NCI-H345 treated with DMSO at 0.1 percent for 48 hours (cell line): ENCODE measurements around the gene ABCF3.

Experiments
- DNase-seq: peaks from one replicate; lab custom pipeline; 2025; ENCODE audit not compliant: unreplicated experiment; lab: John Stamatoyannopoulos, UW

The ABCF3 gene

GRCh38 chr3:184230081-184230602 is 44.1 kb downstream of the ABCF3 start:
- DNase-seq = peak; percentile 51

DNA sequence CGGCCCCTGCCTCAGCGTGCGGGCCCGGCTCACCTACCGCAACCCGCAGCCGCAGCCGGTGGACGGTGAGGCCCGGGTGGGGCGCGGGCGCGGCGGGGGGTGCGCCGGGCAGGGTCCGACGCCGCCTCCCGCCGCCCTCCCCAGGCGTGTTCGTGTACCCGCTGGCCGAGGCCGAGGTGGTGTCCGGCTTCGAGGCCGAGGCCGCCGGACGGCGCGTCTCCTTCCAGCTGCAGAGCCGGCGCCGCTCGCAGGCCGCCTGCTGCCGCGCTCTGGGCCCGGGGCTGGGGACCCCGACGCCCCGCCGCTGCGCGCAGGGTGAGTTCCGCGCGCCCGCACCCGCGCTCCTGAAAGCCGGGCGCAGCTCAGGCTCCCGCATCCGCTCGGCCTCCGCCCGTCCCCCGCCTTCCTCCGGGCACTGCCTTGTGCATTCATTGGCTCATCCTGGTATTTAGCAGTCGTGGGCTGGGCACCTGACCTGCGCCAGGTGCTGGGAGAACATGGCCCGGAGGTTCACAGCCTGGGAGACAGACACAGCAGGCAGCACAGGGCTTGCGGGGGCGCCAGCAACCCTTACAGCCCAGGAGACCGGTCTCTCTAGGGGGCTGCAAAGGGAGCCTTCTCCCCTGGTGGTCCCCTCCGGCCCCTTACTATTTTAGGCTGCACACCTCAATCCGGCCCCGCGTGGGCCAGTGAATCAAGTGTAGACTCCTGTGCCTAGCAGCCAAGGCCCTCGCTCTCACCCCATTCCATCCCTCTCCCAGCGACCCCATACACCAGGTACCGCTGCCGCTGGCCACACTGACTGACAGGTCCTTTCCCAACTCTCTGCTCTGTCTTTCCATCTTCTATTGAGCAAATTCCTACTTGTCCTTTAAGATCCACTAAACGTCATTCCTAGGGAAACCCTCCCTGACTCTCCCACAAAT is 44.9 kb downstream of the ABCF3 start:
- no peak for DNase-seq

DNA sequence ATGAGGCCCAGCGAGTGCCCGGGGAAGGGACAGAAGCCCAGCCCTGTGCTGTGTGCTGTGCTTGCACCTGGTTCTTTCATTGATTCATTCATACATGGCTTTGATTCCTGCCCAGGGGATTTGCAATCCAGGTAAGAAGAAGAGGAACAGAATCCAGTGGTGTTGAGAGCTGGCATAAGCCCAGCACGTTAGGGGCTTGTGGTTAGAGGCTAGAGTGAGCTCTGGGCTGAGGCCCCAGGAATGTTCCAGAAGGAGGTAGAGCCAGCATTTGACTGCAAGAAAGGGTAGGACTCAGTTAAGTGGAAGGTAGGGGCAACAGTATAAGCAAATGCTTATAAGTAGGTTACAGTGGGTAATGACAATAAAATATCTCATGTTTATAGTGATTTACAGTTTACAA is 45.7 kb downstream of the ABCF3 start:
- DNase-seq = no peak

DNA sequence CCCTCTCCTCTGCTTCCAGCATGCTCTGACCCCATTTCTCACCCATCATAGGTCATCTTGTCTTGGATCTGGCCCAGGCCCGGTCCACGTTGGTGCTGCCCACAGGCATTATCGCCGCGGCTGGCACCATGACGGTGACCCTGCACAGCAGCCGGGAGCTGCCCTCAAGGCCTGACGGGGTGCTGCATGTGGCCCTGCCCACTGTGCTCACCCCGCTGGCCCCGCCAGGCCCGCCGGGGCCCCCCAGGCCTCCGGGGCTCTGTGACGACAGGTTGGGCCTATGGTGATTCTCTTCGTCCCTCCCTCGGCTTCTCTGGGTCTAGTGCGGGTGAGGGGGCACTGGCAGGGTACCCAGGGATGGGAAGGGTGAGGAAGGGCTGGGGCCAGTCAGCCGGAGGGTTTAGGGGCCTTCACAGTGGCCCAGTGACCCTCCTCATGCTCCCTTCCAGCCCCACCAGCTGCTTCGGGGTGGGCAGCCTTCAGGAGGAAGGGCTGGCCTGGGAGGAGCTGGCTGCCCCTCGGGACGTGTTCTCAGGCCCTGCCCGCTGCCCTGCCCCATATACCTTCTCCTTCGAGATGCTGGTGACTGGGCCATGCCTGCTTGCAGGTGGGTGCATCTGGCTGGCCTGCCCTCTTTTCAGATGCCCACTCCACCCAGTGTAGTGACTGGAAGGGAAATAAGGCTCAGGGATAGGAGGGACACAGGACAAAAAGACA is 47.3 kb downstream of the ABCF3 start:
- no peak for DNase-seq

- DNase-seq = no peak
Measured at GRCh38 chr3:184234224-184234623, 48.2 kb downstream of the ABCF3 start.

DNA sequence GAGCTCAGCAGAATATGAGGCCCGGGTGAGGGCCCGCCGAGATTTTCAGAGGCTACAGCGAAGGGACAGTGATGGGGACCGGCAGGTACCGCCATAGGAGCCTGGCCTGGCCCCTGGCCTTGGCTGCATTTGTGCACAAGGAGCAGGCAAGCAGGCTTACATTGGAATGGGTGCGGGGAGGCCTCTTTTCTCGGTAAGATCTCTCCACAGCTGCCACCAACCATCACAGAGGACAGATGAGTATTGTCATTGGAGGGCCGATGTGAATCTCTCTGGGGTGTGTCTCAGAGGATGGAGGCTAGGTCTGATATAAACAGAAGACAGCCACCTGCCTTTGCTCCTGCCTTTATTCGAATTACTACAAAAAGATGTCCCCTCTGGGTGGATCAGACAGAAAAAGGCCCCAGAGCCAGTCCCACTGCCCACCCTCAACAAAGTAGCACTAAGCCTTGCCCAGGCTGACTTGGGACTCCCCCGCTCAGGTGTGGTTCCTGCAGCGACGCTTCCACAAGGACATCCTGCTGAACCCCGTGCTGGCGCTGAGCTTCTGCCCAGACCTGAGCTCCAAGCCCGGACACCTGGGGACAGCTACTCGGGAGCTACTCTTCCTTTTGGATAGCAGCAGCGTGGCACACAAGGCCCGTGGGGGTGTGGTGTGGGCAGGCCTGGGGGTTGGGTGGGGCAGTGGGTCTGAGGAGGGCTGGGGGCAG is 48.8 kb downstream of the ABCF3 start:
- DNase-seq = no peak

- DNase-seq = peak; percentile 31
Measured at GRCh38 chr3:184235381-184236032, 49.5 kb downstream of the ABCF3 start.

GRCh38 chr3:184236033-184236410 is 50.0 kb downstream of the ABCF3 start:
- DNase-seq = no peak

DNA sequence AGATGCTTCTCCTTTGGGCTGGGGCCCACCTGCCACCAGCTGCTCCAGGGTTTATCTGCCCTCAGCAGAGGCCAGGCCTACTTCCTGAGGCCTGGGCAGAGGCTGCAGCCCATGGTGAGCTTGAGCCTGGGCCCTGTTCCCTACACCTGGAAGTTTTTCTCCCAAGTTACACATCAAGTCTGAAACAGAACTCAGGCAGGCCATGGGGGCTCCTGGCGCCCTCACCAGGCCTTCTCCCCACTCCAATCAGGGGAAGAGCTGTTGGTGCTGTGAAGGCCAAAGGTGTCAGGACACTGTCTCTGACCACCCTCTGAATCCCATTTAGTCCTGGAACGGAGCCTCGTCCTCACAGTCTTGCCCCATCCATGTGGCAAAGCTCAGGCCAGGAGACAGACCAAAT is 50.6 kb downstream of the ABCF3 start:
- no peak for DNase-seq

GRCh38 chr3:184237211-184237610 is 51.2 kb downstream of the ABCF3 start:
- no peak for DNase-seq

- DNase-seq = no peak
Measured at GRCh38 chr3:184237807-184238206, 51.8 kb downstream of the ABCF3 start.

DNA sequence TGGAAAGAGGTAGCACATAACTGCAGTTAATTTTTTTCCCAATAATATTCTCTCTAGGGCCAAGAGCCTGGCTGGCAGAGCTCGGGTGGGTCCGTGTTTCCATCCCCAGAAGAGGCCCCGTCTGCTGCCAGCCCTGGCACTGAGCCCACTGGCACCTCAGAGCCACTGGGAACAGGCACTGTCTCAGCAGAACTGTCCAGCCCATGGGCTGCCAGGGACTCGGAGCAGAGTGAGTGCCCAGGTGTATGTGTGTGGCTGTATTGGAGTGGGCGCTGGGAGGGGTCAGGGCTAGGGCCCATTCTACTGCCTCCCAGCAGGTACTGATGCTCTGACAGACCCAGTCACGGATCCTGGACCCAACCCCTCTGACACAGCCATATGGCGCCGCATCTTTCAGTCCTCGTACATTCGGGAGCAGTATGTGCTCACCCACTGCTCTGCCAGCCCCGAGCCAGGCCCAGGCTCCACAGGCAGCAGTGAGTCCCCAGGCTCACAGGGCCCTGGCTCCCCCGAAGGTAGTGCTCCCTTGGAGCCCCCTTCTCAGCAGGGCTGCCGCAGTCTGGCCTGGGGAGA is 52.3 kb downstream of the ABCF3 start:
- no peak for DNase-seq

DNA sequence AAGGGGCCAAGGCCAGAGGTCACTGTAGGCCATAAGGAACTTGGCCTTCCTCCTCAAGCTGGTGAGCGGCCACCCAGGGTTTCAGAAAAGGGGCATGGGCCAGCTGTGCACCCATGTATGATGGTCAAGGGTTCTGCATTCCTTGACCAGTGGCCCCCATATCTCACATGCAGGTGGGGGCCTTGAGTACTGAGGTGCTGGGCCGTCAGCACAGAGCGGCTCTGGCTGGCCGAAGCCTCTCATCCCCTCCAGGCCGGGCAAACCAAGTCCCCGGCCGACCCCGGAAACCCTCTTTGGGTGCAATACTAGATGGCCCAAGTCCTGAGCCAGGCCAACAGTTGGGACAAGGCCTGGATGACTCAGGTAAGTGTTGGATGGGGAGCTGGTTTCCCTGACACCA is 53.2 kb downstream of the ABCF3 start:
- DNase-seq = no peak

GRCh38 chr3:184239708-184240107 is 53.7 kb downstream of the ABCF3 start:
- DNase-seq = no peak

- no peak for DNase-seq
Measured at GRCh38 chr3:184240384-184241140, 54.6 kb downstream of the ABCF3 start.

DNA sequence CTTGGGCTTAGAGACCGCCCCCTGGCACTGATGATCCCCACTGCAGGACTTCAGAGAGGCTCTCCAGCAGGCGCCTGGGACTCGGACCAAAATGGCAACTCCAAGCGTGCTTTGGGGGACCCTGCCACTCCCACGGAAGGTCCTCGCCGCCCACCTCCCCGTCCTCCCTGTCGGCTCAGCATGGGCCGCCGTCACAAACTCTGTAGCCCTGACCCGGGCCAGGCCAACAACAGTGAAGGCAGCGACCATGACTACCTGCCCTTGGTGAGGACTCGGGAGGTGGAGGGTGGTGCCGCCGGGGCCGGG is 55.1 kb downstream of the ABCF3 start:
- DNase-seq = no peak

DNA sequence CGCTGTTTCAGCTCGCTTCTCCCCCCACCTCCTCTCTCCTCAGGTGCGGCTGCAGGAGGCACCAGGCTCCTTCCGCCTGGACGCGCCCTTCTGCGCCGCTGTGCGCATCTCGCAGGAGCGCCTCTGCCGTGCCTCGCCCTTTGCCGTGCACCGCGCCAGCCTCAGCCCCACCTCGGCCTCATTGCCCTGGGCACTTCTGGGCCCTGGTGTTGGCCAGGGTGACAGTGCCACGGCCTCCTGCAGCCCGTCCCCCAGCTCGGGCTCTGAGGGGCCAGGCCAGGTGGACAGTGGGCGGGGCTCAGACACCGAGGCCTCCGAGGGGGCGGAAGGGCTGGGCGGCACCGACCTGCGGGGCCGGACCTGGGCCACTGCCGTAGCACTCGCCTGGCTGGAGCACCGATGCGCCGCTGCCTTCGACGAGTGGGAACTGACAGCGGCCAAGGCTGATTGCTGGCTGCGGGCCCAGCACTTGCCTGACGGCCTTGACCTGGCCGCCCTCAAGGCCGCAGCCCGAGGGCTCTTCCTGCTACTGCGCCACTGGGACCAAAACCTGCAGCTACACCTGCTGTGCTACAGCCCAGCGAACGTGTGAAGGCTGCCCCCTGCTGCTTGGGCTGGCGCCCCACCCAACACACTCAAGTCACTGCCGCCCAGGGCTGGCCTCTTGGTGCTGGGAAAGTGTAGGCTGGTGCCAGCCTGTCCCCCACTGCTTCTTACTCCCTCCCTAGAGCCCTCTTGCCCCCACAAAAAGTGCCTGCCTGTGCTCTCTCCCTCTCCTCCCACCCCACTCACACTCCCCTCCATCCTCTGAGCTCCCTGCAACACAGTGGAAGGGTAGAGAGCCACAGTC is 55.7 kb downstream of the ABCF3 start:
- no peak for DNase-seq

GRCh38 chr3:184242297-184242685 is 56.3 kb downstream of the ABCF3 start:
- DNase-seq = no peak
